Stimulated activated CD4-positive, alpha-beta T cell treated with anti-CD3 and anti-CD28 coated beads, Interleukin-2, amount 100 ng/mL, for 48 hours (primary cell): Measurements from ENCODE around the gene SH3BP5.

Experiments used
- DNase-seq, 2 donors: peaks; one replicate each; pipeline ENCODE4 v3.0.0-alpha.2; 2020

SH3BP5 gene

GRCh38 chr3:15271785-15272381, 60.5 kb downstream of the SH3BP5 start:
- peak in 1 of 2 donors; percentile 54 for DNase-seq

- no peak for DNase-seq
These were observed 61.4 kb downstream of the SH3BP5 start for GRCh38 chr3:15271030-15271429.

GRCh38 chr3:15269091-15269989, 63.0 kb downstream of the SH3BP5 start:
- peak; percentile 73 to 77 for DNase-seq

GRCh38 chr3:15268033-15268631, 64.3 kb downstream of the SH3BP5 start:
- DNase-seq: peak; percentile 78 to 82

GRCh38 chr3:15267502-15267901, 64.9 kb downstream of the SH3BP5 start:
- DNase-seq: no peak

GRCh38 chr3:15266510-15267376, 65.6 kb downstream of the SH3BP5 start:
- DNase-seq: no peak

- no peak for DNase-seq
These were observed 66.5 kb downstream of the SH3BP5 start for GRCh38 chr3:15265655-15266509.

- DNase-seq: no peak
These were observed 67.9 kb downstream of the SH3BP5 start for GRCh38 chr3:15264486-15264885.

GRCh38 chr3:15263926-15264325, 68.5 kb downstream of the SH3BP5 start:
- no peak for DNase-seq

GRCh38 chr3:15263120-15263519, 69.3 kb downstream of the SH3BP5 start:
- no peak for DNase-seq

- DNase-seq: no peak
These were observed 70.4 kb downstream of the SH3BP5 start for GRCh38 chr3:15262021-15262420.

- no peak for DNase-seq
These were observed 71.1 kb downstream of the SH3BP5 start for GRCh38 chr3:15261274-15261673.

- no peak for DNase-seq
These were observed 71.9 kb downstream of the SH3BP5 start for GRCh38 chr3:15260531-15260930.

- no peak for DNase-seq
These were observed 73.7 kb downstream of the SH3BP5 start for GRCh38 chr3:15258720-15259119.

GRCh38 chr3:15256861-15257341, 75.5 kb downstream of the SH3BP5 start:
- no peak for DNase-seq

- no peak for DNase-seq
These were observed 77.2 kb downstream of the SH3BP5 start for GRCh38 chr3:15255215-15255614.

- no peak for DNase-seq
These were observed 79.2 kb downstream of the SH3BP5 start for GRCh38 chr3:15253023-15253697.

- no peak for DNase-seq
These were observed 86.2 kb downstream of the SH3BP5 start for GRCh38 chr3:15246186-15246585.

GRCh38 chr3:15243822-15244482, 88.4 kb downstream of the SH3BP5 start:
- DNase-seq: no peak

- peak in 1 of 2 donors; percentile 22 for DNase-seq
These were observed 91.0 kb downstream of the SH3BP5 start for GRCh38 chr3:15241341-15241740.

GRCh38 chr3:15229262-15229661, 103.1 kb downstream of the SH3BP5 start:
- no peak for DNase-seq
